ENCODE data around the gene RUNX1.
A peak's percentile ranks its signal among the peaks of the same experiment; 100 is the strongest.

RUNX1 gene

GRCh38 chr21:34801519-34802132, 247.5 kb downstream of the RUNX1 start:
- no peak for DNase-seq

GRCh38 chr21:34800797-34801518, 248.1 kb downstream of the RUNX1 start:
- no peak for DNase-seq

- no peak for DNase-seq
Measured at GRCh38 chr21:34799092-34799491, 250.0 kb downstream of the RUNX1 start.

- DNase-seq: no peak
Measured at GRCh38 chr21:34797921-34798535, 251.1 kb downstream of the RUNX1 start.

- DNase-seq: no peak
Measured at GRCh38 chr21:34797201-34797525, 251.9 kb downstream of the RUNX1 start.

GRCh38 chr21:34796518-34797200, 252.4 kb downstream of the RUNX1 start:
- DNase-seq: peak; percentile 55

GRCh38 chr21:34795548-34796180, 253.4 kb downstream of the RUNX1 start:
- peak; percentile 76 for DNase-seq

GRCh38 chr21:34795175-34795547, 253.9 kb downstream of the RUNX1 start:
- DNase-seq: peak; percentile 76

- peak; percentile 5 for DNase-seq
Measured at GRCh38 chr21:34794686-34795085, 254.4 kb downstream of the RUNX1 start.

- DNase-seq: no peak
Measured at GRCh38 chr21:34793471-34793870, 255.6 kb downstream of the RUNX1 start.

GRCh38 chr21:34792504-34793089, 256.5 kb downstream of the RUNX1 start:
- no peak for DNase-seq

GRCh38 chr21:34791776-34792503, 257.2 kb downstream of the RUNX1 start:
- no peak for DNase-seq

- peak; percentile 67 for DNase-seq
Measured at GRCh38 chr21:34790834-34791233, 258.3 kb downstream of the RUNX1 start.

GRCh38 chr21:34790341-34790740, 258.8 kb downstream of the RUNX1 start:
- DNase-seq: no peak

- no peak for DNase-seq
Measured at GRCh38 chr21:34788879-34789278, 260.2 kb downstream of the RUNX1 start.

GRCh38 chr21:34783815-34784214, 265.3 kb downstream of the RUNX1 start:
- no peak for DNase-seq

- DNase-seq: no peak
Measured at GRCh38 chr21:34782506-34783360, 266.4 kb downstream of the RUNX1 start.

GRCh38 chr21:34781526-34781925, 267.6 kb downstream of the RUNX1 start:
- DNase-seq: no peak

- no peak for DNase-seq
Measured at GRCh38 chr21:34779860-34780259, 269.2 kb downstream of the RUNX1 start.

- DNase-seq: no peak
Measured at GRCh38 chr21:34775793-34776192, 273.3 kb downstream of the RUNX1 start.

- no peak for DNase-seq
Measured at GRCh38 chr21:34774750-34775149, 274.4 kb downstream of the RUNX1 start.
